Measurements from ENCODE around the gene SHC1. TPM values are rescaled to one million over a fixed set of nuclear protein-coding genes. Genes with fewer than 3 reads are reported as not detected.

The SHC1 gene
- polyA plus RNA-seq, 3 donors, result 26.7 to 70.6 (median 31.5) TPM

DNA sequence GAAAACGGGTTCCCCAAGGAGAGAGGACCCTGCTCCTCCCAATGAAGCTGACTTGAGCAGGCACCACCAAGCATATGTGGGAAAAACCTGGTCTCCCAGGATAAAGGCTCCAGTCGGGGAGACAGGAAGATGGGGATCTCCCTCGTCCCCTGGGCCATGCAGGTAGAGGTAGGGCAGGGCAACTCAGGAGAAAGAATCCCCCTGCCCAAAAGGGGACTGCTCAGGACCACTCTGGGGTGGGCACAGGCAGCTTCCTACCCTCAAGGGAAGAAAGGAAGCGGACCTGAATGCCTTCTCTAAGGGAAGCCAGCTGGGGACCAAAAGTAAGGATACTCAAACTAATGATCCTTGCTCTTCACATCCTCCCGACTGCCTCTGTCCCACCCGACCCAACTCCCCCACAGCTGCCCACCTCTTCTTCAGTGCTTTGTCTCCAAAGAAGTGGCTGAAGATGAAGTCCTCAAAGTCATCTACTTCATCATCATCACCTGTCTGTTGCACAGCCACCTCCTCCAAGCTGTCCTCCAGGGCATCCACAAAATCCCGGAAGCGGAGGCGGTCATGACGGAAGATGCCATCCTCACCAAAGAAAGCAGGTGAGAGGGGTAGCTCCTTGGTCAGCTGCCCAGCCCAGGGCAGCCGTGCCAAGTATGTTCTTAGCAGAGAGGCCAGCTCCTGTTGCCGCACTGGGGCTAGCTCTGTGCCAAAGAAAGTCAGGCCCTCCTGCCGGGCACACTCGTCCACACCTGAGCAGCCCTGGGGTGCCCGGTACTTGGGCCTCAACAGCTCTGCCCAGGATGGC, 25.2 kb downstream of the SHC1 start:
- Histone ChIP-seq H3K9ac (ENCODE audit: insufficient read depth, low read length, poor library complexity, severe bottlenecking) (no peak overlapping the region), H4K20me1 (ENCODE audit: insufficient read depth, low read length) (no peaks in the 10 kb centered on the region), H3K4me1 (ENCODE audit: control insufficient read depth in 1 of 2, insufficient read depth in 2 of 2, low read length in 2 of 2) (peaks cover 36 to 43% of the 10 kb centered on the region in 2 donors), H3K4me2 (replicated peaks; ENCODE audit: extremely low read depth, low read length, poor library complexity, severe bottlenecking) (no peak overlapping the region), H3K9me3 (replicated peaks in 1 of 2; ENCODE audit: control insufficient read depth in 1 of 2, insufficient read depth in 1 of 2, low read length in 2 of 2) (no peaks in the 10 kb centered on the region), H3K36me3 (replicated peaks in 1 of 2; ENCODE audit: control insufficient read depth in 1 of 2, insufficient read depth in 2 of 2, low read length in 2 of 2) (peaks cover 32 to 50% of the 10 kb centered on the region in 2 donors), H3K4me3 (replicated peaks in 1 of 3; ENCODE audit: low read depth in 2 of 3, low read length in 3 of 3) (no peak overlapping the region), H3K27me3 (ENCODE audit: control insufficient read depth in 2 of 2, insufficient read depth in 2 of 2, low read length in 2 of 2) (no peaks in the 10 kb centered on the region), H3K27ac (ENCODE audit: low read depth in 1 of 2, low read length in 2 of 2) (peak overlapping the region in 1 of 2 donors; percentile 82), H3K79me2 (ENCODE audit: insufficient read depth, low read length) (no peaks in the 10 kb centered on the region), H2AFZ (ENCODE audit: insufficient read depth, low read depth, low read length, poor library complexity, severe bottlenecking) (no peak overlapping the region)
- no peak for DNase-seq
- TF ChIP-seq, protein P1, sequence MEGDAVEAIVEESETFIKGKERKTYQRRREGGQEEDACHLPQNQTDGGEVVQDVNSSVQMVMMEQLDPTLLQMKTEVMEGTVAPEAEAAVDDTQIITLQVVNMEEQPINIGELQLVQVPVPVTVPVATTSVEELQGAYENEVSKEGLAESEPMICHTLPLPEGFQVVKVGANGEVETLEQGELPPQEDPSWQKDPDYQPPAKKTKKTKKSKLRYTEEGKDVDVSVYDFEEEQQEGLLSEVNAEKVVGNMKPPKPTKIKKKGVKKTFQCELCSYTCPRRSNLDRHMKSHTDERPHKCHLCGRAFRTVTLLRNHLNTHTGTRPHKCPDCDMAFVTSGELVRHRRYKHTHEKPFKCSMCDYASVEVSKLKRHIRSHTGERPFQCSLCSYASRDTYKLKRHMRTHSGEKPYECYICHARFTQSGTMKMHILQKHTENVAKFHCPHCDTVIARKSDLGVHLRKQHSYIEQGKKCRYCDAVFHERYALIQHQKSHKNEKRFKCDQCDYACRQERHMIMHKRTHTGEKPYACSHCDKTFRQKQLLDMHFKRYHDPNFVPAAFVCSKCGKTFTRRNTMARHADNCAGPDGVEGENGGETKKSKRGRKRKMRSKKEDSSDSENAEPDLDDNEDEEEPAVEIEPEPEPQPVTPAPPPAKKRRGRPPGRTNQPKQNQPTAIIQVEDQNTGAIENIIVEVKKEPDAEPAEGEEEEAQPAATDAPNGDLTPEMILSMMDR (IDR thresholded peaks at IDR 0.05), result no peak
- Mint-ChIP-seq H3K36me3 (peaks cover 33 to 49% of the 10 kb centered on the region in 2 donors), H3K27me3 (ENCODE audit: low read depth in 3 of 3) (peaks cover 0 to 2% (median 0%) of the 10 kb centered on the region in 3 donors), H3K4me3 (no peak overlapping the region), H3K4me1 (peaks cover 47% of the 10 kb centered on the region), H3K27ac (no peak overlapping the region), H3K9me3 (no peaks in the 10 kb centered on the region)
- intact Hi-C loops (cut with micrococcal nuclease), result no loop called here
- WGBS (ENCODE audit: insufficient coverage), result 83% methylated on average over 13 of the region's 15 CpGs

DNA sequence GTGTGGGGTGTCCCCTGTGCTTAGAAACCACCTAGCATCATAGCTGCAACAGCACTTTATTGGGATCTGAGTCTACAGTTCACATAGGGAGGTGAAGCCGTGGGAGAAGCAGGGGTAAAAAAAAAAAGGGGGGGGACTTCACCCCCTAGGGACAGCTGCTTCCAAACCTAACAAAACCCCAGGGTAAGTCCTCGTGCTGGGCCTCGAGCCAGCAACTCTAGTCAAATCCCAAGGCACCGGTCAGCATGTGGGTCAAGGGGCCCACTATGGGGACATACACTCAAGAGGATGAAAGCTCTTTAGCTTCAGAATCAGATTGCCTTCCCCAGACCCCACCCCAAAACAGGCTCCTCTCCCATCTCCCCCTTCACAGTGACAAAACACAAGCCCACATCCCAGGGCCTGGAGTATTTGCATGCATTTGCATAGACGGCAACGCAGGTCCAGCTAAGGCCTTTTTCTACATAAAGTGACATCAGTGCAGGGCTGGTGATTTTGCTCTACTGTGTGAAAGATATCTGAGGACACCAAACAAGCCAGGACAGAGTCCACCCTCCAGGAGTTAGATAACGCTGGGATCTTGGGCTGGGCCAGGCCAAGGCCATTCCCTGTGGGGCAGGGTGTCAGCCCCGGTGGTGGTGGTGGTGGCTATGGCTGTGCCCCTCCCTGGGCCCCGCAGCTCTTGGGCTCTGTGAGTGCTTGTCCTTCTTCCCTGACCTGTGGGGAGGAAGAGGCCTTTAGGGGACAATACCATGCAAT, 26.0 kb downstream of the SHC1 start:
- Mint-ChIP-seq H3K27ac (peak overlapping the region; percentile 64 to 87 (median 80)), H3K36me3 (peaks cover 33 to 47% of the 10 kb centered on the region in 2 donors), H3K27me3 (ENCODE audit: low read depth in 3 of 3) (peaks cover 0 to 2% (median 0%) of the 10 kb centered on the region in 3 donors), H3K4me3 (no peak overlapping the region), H3K4me1 (peaks cover 51% of the 10 kb centered on the region), H3K9me3 (no peaks in the 10 kb centered on the region)
- no peaks in the 10 kb centered on the region for H3K79me2 ChIP-seq (ENCODE audit: insufficient read depth, low read length)
- H3K27me3 ChIP-seq (ENCODE audit: control insufficient read depth in 2 of 2, insufficient read depth in 2 of 2, low read length in 2 of 2), result no peaks in the 10 kb centered on the region
- H3K4me3 ChIP-seq (replicated peaks in 1 of 3; ENCODE audit: low read depth in 2 of 3, low read length in 3 of 3), result peak overlapping the region in 1 of 3 experiments; percentile 18
- H3K36me3 ChIP-seq (replicated peaks in 1 of 2; ENCODE audit: control insufficient read depth in 1 of 2, insufficient read depth in 2 of 2, low read length in 2 of 2), result peaks cover 31 to 47% of the 10 kb centered on the region in 2 donors
- TF ChIP-seq, protein P1 (IDR thresholded peaks at IDR 0.05), result no peak
- H3K4me1 ChIP-seq (ENCODE audit: control insufficient read depth in 1 of 2, insufficient read depth in 2 of 2, low read length in 2 of 2), result peaks cover 40 to 48% of the 10 kb centered on the region in 2 donors
- WGBS (ENCODE audit: insufficient coverage), result 29% methylated on average over 5 of the region's 9 CpGs
- intact Hi-C loops (cut with micrococcal nuclease), result no loop called here
- no peaks in the 10 kb centered on the region for H3K9me3 ChIP-seq (replicated peaks in 1 of 2; ENCODE audit: control insufficient read depth in 1 of 2, insufficient read depth in 1 of 2, low read length in 2 of 2)
- H3K9ac ChIP-seq (ENCODE audit: insufficient read depth, low read length, poor library complexity, severe bottlenecking), result peak overlapping the region; percentile 12
- no peaks in the 10 kb centered on the region for H4K20me1 ChIP-seq (ENCODE audit: insufficient read depth, low read length)
- H2AFZ ChIP-seq (ENCODE audit: insufficient read depth, low read depth, low read length, poor library complexity, severe bottlenecking), result no peak overlapping the region
- H3K27ac ChIP-seq (ENCODE audit: low read depth in 1 of 2, low read length in 2 of 2), result peak overlapping the region; percentile 47 to 82
- peak overlapping the region; percentile 48 for H3K4me2 ChIP-seq (replicated peaks; ENCODE audit: extremely low read depth, low read length, poor library complexity, severe bottlenecking)
- no peak for DNase-seq

Measured in CD14-positive monocyte (primary cell).